Fibroblast of mammary gland (primary cell): ENCODE results near the gene RBM38.
"Not testable (repeated sequence)": the region's sequence is repeated elsewhere in the genome, so short reads cannot be mapped to it uniquely, and the experiment has no call there.

Experiments used
- DNase-seq: peaks from one replicate; pipeline ENCODE4 v3.0.0-alpha.2; 2010; ENCODE audit warnings: low read depth
- H3K4me3 ChIP-seq: 2 replicates; pipeline ENCODE4 v1.5.1; 2011; ENCODE audit warnings: low read depth, mild to moderate bottlenecking, low read length, moderate library complexity; ENCODE audit not compliant: control insufficient read depth
- TF ChIP-seq, protein P1 (sequence below): conservative IDR thresholded peaks from 2 replicates; pipeline ENCODE4 v1.5.1; 2011; ENCODE audit warnings: low read depth, low read length, inconsistent platforms; ENCODE audit not compliant: control insufficient read depth, insufficient read depth

Gene RBM38

DNA sequence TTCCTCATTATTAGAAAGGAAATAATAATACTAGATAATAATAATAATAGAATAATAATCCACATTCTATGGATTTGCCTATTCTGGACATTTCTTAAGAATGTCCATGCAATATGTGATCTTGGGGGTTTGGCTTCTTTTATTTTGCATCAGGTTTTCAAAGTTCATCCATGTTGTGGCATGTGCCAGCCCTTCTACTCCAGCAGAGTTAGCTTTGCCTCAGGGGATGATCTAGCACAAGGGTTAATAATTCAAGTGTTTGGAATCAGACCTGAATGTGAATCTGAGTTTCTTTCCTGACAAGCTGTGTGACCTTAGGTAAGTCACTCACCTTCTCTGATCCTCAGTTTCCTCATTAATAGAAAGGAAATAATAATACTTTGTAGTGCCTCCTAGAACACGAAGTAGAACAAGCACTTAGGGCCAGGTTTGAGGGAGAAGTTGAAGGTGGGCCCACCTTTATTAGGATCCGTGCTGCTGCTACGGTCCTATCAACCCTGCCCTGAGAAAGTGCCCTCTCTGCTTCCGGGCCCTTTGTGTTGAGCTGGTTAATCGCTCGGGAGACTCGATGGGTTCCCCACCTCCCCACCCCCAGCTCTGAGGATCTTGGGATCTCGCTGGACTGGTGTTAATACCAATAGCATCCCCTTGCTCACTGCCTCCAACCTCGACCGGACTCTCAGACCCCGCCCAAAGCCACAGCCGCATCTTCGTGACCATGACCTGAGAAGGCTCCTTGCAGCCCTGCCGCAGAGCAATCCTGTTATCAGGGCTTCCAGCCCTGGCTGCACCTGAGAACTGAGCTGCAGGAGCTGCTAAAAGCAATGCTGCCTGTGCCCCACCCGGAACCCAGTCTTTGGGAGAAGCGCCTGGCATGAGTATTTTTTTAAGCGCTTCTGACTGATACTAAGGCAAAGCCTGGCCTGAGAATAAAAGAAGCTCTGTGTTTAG lies 26.9 kb downstream of the RBM38 start:
- TF ChIP-seq, protein P1, sequence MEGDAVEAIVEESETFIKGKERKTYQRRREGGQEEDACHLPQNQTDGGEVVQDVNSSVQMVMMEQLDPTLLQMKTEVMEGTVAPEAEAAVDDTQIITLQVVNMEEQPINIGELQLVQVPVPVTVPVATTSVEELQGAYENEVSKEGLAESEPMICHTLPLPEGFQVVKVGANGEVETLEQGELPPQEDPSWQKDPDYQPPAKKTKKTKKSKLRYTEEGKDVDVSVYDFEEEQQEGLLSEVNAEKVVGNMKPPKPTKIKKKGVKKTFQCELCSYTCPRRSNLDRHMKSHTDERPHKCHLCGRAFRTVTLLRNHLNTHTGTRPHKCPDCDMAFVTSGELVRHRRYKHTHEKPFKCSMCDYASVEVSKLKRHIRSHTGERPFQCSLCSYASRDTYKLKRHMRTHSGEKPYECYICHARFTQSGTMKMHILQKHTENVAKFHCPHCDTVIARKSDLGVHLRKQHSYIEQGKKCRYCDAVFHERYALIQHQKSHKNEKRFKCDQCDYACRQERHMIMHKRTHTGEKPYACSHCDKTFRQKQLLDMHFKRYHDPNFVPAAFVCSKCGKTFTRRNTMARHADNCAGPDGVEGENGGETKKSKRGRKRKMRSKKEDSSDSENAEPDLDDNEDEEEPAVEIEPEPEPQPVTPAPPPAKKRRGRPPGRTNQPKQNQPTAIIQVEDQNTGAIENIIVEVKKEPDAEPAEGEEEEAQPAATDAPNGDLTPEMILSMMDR, result no peak
- no peak for DNase-seq

DNA sequence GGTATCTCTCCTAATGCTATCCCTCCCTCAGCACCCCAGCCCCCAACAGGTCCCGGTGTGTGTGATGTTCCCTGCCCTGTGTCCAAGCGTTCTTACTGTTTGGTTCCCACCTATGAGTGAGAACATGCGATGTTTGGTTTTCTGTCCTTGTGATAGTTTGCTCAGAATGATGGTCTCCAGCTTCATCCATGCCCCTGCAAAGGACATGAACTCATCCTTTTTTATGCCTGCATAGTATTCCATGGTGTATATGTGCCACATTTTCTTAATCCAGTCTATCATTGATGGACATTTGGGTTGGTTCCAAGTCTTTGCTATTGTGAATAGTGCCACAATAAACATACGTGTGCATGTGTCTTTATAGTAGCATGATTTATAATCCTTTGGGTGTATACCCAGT lies 28.3 kb downstream of the RBM38 start:
- H3K4me3 ChIP-seq, DNase-seq: not testable (repeated sequence)

More for the DNA sequence above, 26.9 kb downstream of the RBM38 start:
- H3K4me3 ChIP-seq, result no peak overlapping the region

DNA sequence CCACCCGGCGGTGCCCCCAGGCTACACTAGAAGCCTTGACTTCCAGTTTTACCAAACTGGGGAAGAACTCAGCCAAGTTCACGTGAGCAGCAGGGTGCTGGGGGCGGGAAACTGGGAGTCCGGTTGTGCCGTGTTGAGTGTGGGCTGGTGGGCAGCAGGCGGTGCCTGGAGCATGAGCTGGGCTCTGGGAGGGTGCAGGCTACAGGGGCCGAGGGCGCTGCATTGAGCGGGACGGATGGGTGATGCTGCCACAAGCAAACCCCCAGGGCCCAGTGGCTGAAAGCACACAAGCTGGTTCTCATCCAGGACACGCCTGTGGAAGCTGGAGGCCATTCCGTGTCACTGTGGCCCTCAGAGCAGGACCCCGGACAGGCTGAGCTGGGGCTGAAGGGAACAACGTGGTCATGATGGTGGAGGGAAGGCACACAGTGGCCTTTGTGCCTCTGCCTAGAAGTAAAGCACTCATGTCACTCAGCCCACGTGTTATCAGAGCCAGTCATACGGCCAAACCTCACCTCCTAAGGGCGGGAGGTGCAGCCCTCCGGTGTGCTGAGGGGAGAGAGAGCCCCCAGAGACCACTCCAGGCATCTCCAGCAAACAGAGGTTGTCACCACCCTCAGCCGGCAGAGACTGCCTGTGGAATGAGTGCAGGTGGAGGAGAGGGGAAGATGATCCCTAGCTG lies 29.5 kb downstream of the RBM38 start:
- no peak overlapping the region for H3K4me3 ChIP-seq
- TF ChIP-seq, protein P1, result no peak
- no peak for DNase-seq

DNA sequence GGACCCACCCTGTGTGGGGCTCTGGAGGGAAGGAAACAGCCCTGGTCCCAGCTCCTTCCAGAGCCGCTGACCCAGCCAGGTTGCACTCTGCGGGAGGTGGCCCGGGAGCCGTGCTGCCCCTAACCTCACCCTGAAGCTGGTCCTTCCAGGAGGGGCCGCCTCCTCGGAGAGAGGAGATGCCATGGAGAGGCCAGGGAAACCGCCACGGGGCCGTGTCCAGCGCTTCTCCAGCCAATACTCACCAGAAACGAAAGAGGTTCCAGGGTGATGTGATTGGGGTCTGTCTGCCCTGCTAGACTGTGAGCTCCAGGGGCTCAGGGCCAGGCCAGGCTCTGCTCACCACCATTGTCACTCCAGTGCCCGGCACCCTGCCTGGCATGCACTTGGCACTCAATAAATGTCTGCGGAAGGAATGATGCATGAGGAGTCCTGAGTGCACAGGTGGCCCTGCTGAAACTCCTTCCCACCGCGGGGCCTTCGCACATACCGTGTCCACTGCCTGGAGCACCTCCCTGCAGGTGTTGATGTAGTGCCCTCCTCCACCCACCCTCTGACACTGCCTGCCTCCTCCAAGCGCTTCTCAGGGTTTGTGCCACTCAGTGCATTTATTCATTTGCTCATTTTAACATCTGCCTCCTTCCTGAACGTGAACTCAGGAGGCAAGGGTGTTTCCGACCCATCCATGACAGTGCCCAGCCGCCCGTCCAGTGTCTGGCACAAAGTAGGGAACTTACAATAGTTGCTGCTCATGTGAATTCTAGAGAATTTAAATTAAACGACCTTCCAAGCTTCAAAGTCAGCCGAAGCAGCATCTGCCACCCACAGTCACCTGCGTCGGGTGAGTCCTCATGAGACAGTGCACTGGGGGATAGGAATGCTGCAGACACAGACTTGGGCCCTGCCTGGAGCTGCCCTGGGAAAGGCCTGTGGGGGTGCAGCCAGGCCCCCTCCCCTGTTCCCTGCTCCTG lies 30.3 kb downstream of the RBM38 start:
- TF ChIP-seq, protein P1, result no peak
- no peak for DNase-seq
- H3K4me3 ChIP-seq, result no peak overlapping the region

DNA sequence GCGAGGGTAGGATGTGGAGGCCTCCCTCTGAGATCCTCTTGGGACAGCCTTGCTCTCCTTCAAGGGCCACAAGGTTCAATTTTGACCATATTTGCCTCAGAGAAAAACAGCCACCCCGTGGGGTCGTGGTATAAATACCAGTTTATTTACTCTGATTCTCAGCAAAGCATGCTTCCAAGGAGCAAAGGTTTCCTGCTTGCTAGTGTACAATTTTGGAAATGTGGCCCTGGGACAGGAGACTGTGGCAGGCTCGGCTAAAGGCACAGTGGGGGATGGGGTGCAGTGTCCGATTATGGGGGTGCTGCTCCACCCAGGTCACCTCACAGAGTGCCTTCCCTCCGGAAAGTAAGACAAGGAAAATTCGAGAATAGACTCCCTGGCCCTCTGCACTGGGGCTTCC lies 31.1 kb downstream of the RBM38 start:
- TF ChIP-seq, protein P1, result no peak
- H3K4me3 ChIP-seq, result no peak overlapping the region

DNA sequence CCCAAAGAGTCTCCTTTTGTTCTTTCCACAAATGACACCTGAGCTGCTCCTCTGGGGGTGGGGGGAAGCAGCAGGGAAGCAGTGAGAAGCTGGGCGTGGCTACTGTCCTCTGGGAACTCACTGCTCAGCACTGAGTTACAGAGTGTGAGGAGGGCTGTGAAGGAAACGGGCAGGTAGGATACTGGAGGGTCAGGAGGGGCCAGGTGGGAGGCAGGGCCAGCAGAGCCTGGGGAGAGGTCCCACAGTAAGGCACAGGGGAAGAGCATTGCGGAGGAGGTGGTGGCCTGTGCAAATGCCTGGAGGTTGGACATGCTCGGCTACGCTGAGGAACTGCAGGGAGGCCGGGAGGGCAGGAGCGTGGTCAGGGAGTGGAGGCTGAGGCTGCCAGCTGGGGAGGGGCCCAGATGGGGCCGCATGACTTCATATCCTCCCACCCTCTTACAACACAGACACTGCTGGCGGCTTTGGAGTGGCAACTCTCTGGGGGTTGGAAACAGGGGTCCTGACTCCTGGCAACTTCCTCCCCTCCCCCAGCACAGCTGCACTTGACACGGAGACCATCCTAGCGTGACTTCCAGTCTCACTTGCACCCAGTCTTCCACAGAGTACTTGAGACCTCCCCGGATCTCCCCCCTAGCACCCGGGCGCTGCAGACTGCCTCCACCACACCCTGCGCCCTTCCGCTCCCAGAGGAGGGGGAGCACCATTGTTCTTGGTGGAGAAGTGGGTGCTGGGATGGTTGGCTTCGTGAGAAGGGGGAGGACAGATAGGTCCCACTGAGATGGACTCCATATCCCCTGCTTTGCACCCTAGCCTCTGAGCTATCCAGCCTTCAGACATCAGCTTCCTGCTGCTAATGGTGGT lies 34.2 kb downstream of the RBM38 start:
- DNase-seq, result no peak
- TF ChIP-seq, protein P1, result no peak
- no peak overlapping the region for H3K4me3 ChIP-seq

More for the DNA sequence above, 31.1 kb downstream of the RBM38 start:
- DNase-seq, result no peak
